ENCODE results near the gene BBS5.

GRCh38 chr2:169513926-169514325 lies 34.6 kb downstream of the BBS5 start:
- no peak for TF ChIP-seq EZH2 (IDR thresholded peaks at IDR 0.05; ENCODE audit: borderline replicate concordance, insufficient read depth, low read length, poor library complexity, severe bottlenecking)
- TF ChIP-seq, protein P1, sequence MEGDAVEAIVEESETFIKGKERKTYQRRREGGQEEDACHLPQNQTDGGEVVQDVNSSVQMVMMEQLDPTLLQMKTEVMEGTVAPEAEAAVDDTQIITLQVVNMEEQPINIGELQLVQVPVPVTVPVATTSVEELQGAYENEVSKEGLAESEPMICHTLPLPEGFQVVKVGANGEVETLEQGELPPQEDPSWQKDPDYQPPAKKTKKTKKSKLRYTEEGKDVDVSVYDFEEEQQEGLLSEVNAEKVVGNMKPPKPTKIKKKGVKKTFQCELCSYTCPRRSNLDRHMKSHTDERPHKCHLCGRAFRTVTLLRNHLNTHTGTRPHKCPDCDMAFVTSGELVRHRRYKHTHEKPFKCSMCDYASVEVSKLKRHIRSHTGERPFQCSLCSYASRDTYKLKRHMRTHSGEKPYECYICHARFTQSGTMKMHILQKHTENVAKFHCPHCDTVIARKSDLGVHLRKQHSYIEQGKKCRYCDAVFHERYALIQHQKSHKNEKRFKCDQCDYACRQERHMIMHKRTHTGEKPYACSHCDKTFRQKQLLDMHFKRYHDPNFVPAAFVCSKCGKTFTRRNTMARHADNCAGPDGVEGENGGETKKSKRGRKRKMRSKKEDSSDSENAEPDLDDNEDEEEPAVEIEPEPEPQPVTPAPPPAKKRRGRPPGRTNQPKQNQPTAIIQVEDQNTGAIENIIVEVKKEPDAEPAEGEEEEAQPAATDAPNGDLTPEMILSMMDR (IDR thresholded peaks at IDR 0.05; ENCODE audit: poor library complexity, severe bottlenecking): no peak

Data from neural cell (in vitro differentiated cells).